Measurements from ENCODE around the gene TTC28. TPM values are rescaled to one million over a fixed set of nuclear protein-coding genes. Genes with fewer than 3 reads are reported as not detected.
"Not testable (repeated sequence)": the region's sequence is repeated elsewhere in the genome, so short reads cannot be mapped to it uniquely, and the experiment has no call there.

The TTC28 gene
- total RNA-seq, 1 donor from 2014 or later, result 46.2 TPM

- Histone ChIP-seq H3K4me1 (no peaks in the 10 kb centered on the region), H3K4me2 (no peak overlapping the region), H3K36me3 (peaks cover 6% of the 10 kb centered on the region), H3K27me3 (no peaks in the 10 kb centered on the region), H3F3A (ENCODE audit: low read depth) (no peaks in the 10 kb centered on the region), H3K27ac (no peak overlapping the region), H3K79me2 (ENCODE audit: low read depth) (peaks cover 60% of the 10 kb centered on the region), H3K9me3 (ENCODE audit: low read depth) (peaks cover 4% of the 10 kb centered on the region), H4K20me1 (ENCODE audit: low read depth) (no peaks in the 10 kb centered on the region), H2AFZ (replicated peaks) (no peak overlapping the region), H3K4me3 (no peak overlapping the region), H3K9ac (no peak overlapping the region)
- TF ChIP-seq EZH2 (IDR thresholded peaks at IDR 0.05) (no peak), EZH2phosphoT487 (IDR thresholded peaks at IDR 0.05) (no peak)
- TF ChIP-seq, protein P1, sequence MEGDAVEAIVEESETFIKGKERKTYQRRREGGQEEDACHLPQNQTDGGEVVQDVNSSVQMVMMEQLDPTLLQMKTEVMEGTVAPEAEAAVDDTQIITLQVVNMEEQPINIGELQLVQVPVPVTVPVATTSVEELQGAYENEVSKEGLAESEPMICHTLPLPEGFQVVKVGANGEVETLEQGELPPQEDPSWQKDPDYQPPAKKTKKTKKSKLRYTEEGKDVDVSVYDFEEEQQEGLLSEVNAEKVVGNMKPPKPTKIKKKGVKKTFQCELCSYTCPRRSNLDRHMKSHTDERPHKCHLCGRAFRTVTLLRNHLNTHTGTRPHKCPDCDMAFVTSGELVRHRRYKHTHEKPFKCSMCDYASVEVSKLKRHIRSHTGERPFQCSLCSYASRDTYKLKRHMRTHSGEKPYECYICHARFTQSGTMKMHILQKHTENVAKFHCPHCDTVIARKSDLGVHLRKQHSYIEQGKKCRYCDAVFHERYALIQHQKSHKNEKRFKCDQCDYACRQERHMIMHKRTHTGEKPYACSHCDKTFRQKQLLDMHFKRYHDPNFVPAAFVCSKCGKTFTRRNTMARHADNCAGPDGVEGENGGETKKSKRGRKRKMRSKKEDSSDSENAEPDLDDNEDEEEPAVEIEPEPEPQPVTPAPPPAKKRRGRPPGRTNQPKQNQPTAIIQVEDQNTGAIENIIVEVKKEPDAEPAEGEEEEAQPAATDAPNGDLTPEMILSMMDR (IDR thresholded peaks at IDR 0.05), result no peak
- Mint-ChIP-seq H3K27ac (no peak overlapping the region), H3K27me3 (ENCODE audit: insufficient read depth, low read depth) (peaks cover 3% of the 10 kb centered on the region), H3K4me1 (no peaks in the 10 kb centered on the region), H3K36me3 (peaks cover 32% of the 10 kb centered on the region), H3K9me3 (peaks cover 25% of the 10 kb centered on the region), H3K4me3 (no peak overlapping the region)
- no peak for DNase-seq (ENCODE audit: low spot score)
Observed at GRCh38 chr22:28670161-28670560, 9.5 kb downstream of the TTC28 start.

- peaks cover 28% of the 10 kb centered on the region for H3K36me3 Mint-ChIP-seq
- no peak for DNase-seq (ENCODE audit: low spot score)
- peaks cover 3% of the 10 kb centered on the region for H3K27me3 Mint-ChIP-seq (ENCODE audit: insufficient read depth, low read depth)
- H3K9me3 Mint-ChIP-seq, result peaks cover 20% of the 10 kb centered on the region
- H3K36me3 ChIP-seq, result peaks cover 6% of the 10 kb centered on the region
- H3K27ac Mint-ChIP-seq, result no peak overlapping the region
- H3K4me1 Mint-ChIP-seq, result no peaks in the 10 kb centered on the region
- no peak overlapping the region for H3K9ac ChIP-seq
- no peaks in the 10 kb centered on the region for H3K27me3 ChIP-seq
- H4K20me1 ChIP-seq (ENCODE audit: low read depth), result no peaks in the 10 kb centered on the region
- H2AFZ ChIP-seq (replicated peaks), result no peak overlapping the region
- H3K4me1 ChIP-seq, result no peaks in the 10 kb centered on the region
- H3K79me2 ChIP-seq (ENCODE audit: low read depth), result peaks cover 53% of the 10 kb centered on the region
- H3K4me3 Mint-ChIP-seq, result no peak overlapping the region
- TF ChIP-seq EZH2phosphoT487 (IDR thresholded peaks at IDR 0.05) (no peak), EZH2 (IDR thresholded peaks at IDR 0.05) (no peak)
- TF ChIP-seq, protein P1 (IDR thresholded peaks at IDR 0.05), result no peak
- H3F3A ChIP-seq (ENCODE audit: low read depth), result no peaks in the 10 kb centered on the region
- no peak overlapping the region for H3K4me2 ChIP-seq
- no peak overlapping the region for H3K27ac ChIP-seq
- H3K9me3 ChIP-seq (ENCODE audit: low read depth), result peaks cover 4% of the 10 kb centered on the region
- H3K4me3 ChIP-seq, result no peak overlapping the region
Observed at GRCh38 chr22:28669387-28669786, 10.3 kb downstream of the TTC28 start.

GRCh38 chr22:28663569-28663942 lies 16.1 kb downstream of the TTC28 start:
- not testable (repeated sequence) for H3K27ac ChIP-seq; H4K20me1 ChIP-seq (ENCODE audit: low read depth)

DNA sequence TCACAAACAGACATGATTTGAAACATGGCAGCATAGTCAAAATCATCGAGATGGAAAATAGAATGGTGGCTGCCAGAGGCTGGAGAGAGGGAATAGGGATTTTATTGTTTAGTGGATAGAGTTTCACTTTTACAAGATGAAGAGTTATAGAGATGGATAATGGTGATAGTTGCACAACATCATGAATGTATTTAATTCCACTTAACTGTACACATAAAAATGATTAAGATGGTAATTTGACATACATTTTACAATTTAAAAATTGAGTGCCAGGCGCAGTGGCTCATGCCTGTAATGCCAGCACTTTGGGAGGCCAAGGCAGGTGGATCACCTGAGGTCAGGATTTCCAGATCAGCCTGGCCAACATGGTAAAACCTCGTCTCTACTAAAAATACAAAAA lies 21.2 kb downstream of the TTC28 start:
- Histone ChIP-seq H3K4me2 (no peak overlapping the region), H2AFZ (replicated peaks) (no peak overlapping the region), H3K4me1 (no peaks in the 10 kb centered on the region), H3K79me2 (ENCODE audit: low read depth) (peaks cover 69% of the 10 kb centered on the region), H3K4me3 (no peak overlapping the region), H4K20me1 (ENCODE audit: low read depth) (peaks cover 6% of the 10 kb centered on the region), H3K9ac (no peak overlapping the region), H3K27me3 (no peaks in the 10 kb centered on the region), H3F3A (ENCODE audit: low read depth) (no peaks in the 10 kb centered on the region), H3K27ac (no peak overlapping the region), H3K36me3 (no peaks in the 10 kb centered on the region), H3K9me3 (ENCODE audit: low read depth) (no peaks in the 10 kb centered on the region)
- H3K4me3 Mint-ChIP-seq, result no peak overlapping the region
- TF ChIP-seq EZH2 (IDR thresholded peaks at IDR 0.05) (no peak), EZH2phosphoT487 (IDR thresholded peaks at IDR 0.05) (no peak)
- TF ChIP-seq, protein P1 (IDR thresholded peaks at IDR 0.05), result no peak
- peaks cover 5% of the 10 kb centered on the region for H3K4me1 Mint-ChIP-seq
- no peak overlapping the region for H3K27ac Mint-ChIP-seq
- peaks cover 21% of the 10 kb centered on the region for H3K9me3 Mint-ChIP-seq
- DNase-seq (ENCODE audit: low spot score), result no peak
- peaks cover 30% of the 10 kb centered on the region for H3K36me3 Mint-ChIP-seq
- H3K27me3 Mint-ChIP-seq (ENCODE audit: insufficient read depth, low read depth), result peaks cover 4% of the 10 kb centered on the region

More at GRCh38 chr22:28663569-28663942, 16.1 kb downstream of the TTC28 start:
- not testable (repeated sequence) for H3K27me3 Mint-ChIP-seq (ENCODE audit: insufficient read depth, low read depth); H3K4me1 ChIP-seq; H3K4me3 ChIP-seq; H3K36me3 ChIP-seq; H3K9me3 Mint-ChIP-seq; H3K4me1 Mint-ChIP-seq; H3F3A ChIP-seq (ENCODE audit: low read depth); H2AFZ ChIP-seq (replicated peaks); DNase-seq (ENCODE audit: low spot score); H3K4me3 Mint-ChIP-seq; H3K4me2 ChIP-seq; H3K9ac ChIP-seq; H3K36me3 Mint-ChIP-seq; H3K9me3 ChIP-seq (ENCODE audit: low read depth); H3K27ac Mint-ChIP-seq; H3K27me3 ChIP-seq
- H3K79me2 ChIP-seq (ENCODE audit: low read depth), result peaks cover 41% of the 10 kb centered on the region
